ENCODE data around the gene MYT1.

GRCh38 chr20:64165866-64166600, 1.8 kb downstream of the MYT1 start:
- no peak for TF ChIP-seq SP1 (IDR thresholded peaks at IDR 0.05)
- TF ChIP-seq, protein P1, sequence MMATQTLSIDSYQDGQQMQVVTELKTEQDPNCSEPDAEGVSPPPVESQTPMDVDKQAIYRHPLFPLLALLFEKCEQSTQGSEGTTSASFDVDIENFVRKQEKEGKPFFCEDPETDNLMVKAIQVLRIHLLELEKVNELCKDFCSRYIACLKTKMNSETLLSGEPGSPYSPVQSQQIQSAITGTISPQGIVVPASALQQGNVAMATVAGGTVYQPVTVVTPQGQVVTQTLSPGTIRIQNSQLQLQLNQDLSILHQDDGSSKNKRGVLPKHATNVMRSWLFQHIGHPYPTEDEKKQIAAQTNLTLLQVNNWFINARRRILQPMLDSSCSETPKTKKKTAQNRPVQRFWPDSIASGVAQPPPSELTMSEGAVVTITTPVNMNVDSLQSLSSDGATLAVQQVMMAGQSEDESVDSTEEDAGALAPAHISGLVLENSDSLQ (IDR thresholded peaks at IDR 0.05), result no peak
- no peak for TF ChIP-seq CTBP1 (IDR thresholded peaks at IDR 0.05; ENCODE audit: borderline replicate concordance)
- no peak for TF ChIP-seq FOXA1 (IDR thresholded peaks at IDR 0.05)
- TF ChIP-seq FOXK2 (IDR thresholded peaks at IDR 0.05), result no peak
- TF ChIP-seq NFRKB (IDR thresholded peaks at IDR 0.05), result no peak
- TF ChIP-seq ELF4 (IDR thresholded peaks at IDR 0.05), result no peak
- TF ChIP-seq TARDBP (IDR thresholded peaks at IDR 0.05), result no peak
- no peak for TF ChIP-seq FOXM1 (IDR thresholded peaks at IDR 0.05; ENCODE audit: borderline replicate concordance)
- no peak for TF ChIP-seq ARNT (IDR thresholded peaks at IDR 0.05)

Measured in HEK293T (cell line).